NOMO-1 treated with DMSO at 0.1 percent for 48 hours (cell line): ENCODE results near the gene ENTPD2.

ENCODE experiments used
- DNase-seq: peaks from one replicate; lab custom pipeline; 2025; ENCODE audit not compliant: unreplicated experiment; lab: John Stamatoyannopoulos, UW

ENTPD2 gene

DNA sequence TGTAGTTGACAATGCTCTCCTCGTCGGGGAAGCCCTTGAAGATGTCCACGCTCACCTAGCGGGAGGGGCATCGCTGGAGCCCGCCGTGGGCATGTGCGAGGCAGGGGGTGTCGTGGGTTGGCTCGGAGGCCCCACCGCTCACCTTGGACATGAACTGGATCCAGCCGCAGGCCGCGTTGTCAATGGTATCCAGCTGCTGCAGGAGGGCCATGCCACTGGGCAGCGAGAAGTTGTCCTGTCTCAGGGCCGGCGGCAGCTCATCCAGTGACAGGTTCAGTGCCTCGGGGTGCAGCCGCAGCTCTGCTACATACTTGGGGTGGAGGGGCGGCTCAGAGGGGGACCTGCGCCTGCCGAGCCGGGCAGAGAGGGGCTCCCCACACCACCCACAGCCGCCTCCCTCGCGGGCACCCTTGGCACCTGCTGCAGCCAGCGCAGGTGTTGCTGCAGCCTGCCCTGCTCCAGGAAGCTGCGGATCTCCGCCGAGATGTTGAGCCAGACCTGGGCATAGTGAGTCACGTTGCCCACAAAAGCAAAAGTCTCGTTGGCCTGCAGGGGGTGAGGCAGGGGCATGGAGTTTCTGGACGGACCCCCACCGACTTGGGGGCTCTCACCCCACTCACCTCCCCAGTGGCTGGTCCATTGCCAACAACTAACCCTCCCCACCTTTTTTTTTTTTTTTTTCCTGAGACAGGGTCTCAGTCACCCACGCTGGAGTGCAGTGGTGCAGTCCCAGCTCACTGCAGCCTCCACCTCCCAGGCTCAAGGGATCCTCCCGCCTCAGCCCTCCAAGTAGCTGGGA is 34.9 kb downstream of the ENTPD2 start:
- no peak for DNase-seq

- no peak for DNase-seq
Measured at GRCh38 chr9:137017791-137018497, 35.9 kb downstream of the ENTPD2 start.

- DNase-seq, result no peak
Measured at GRCh38 chr9:137017071-137017470, 36.8 kb downstream of the ENTPD2 start.

GRCh38 chr9:137016436-137016835 is 37.4 kb downstream of the ENTPD2 start:
- no peak for DNase-seq

DNA sequence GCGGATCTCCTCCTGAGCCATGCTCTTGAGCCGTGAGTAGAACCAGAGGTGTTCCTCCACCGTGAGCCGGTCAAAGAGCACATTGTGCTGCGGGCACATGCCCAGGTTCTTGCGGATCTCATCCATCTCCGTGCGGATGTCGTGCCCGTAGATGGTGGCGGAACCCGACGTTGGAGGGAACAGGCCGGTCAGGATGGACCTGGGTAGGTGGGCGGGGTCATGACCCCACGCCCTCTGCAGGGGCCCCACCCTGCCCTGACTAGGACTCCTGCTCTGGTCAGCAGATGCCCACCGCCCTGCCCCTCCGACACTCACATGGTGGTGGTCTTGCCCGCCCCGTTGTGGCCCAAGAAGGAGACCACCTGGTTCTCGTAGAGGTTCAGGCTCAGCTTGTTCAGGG is 37.9 kb downstream of the ENTPD2 start:
- no peak for DNase-seq

DNA sequence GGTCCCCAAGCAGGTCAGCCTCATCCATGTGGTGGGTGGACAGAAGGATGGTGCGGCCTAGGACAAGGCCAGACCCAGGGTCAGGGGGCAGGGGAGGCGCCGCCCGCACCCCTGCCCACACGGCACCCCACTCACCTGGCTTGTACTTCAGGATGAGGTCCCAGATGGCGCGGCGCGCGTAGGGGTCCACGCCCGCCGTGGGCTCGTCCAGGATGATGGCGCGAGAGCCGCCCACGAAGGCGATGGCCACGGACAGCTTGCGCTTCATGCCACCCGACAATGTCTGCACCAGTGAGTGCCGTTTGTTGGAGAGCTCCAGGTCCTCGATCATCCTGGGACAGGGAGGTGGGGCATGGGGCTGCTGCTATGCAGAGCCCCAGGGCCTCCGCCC is 38.3 kb downstream of the ENTPD2 start:
- no peak for DNase-seq

- no peak for DNase-seq
Measured at GRCh38 chr9:137014776-137015539, 38.9 kb downstream of the ENTPD2 start.

GRCh38 chr9:137014166-137014565 is 39.7 kb downstream of the ENTPD2 start:
- no peak for DNase-seq

GRCh38 chr9:137013571-137013940 is 40.3 kb downstream of the ENTPD2 start:
- no peak for DNase-seq

GRCh38 chr9:137012694-137013570 is 40.9 kb downstream of the ENTPD2 start:
- no peak for DNase-seq

GRCh38 chr9:137011907-137012675 is 41.8 kb downstream of the ENTPD2 start:
- no peak for DNase-seq

DNA sequence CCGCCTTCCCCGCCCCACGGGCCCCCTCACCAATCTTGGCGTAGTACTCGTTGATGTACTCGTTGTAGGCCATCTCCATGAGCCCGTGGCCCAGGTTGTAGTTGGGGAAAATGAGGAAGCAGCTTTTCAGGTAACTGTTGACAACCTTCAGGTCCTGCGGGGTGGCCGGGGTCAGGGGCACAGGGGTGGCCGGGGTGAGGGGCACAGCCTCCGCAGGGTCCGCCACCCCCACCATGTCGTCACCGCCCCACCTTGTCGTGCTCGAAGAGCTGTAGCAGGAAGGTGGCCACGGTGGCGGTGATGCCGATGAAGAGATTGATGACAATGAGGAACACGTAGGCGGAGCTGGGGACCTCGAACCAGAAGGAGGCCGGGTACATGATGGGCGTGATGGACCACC is 42.7 kb downstream of the ENTPD2 start:
- DNase-seq, result no peak

- no peak for DNase-seq
Measured at GRCh38 chr9:137009938-137010732, 43.7 kb downstream of the ENTPD2 start.

DNA sequence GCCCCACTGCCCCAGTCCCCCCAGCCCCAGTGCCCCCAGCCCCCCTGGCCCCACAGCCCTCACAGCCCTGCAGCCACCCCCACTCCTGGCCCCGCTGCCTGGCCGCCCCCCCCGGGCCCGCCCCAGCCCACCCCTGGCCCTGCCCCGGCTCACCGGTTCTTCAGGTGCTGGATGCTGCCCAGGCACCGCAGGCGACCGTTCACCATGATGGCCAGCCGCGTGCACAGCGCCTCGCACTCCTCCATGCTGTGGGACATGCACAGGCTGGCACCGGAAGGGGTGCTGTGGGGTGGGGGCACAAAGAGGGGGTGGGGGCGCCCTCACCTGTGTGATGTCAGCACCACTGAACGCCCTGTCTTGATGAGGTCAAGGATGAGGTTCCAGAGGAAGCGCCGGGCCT is 44.6 kb downstream of the ENTPD2 start:
- DNase-seq, result no peak

GRCh38 chr9:137008312-137008711 is 45.5 kb downstream of the ENTPD2 start:
- no peak for DNase-seq

DNA sequence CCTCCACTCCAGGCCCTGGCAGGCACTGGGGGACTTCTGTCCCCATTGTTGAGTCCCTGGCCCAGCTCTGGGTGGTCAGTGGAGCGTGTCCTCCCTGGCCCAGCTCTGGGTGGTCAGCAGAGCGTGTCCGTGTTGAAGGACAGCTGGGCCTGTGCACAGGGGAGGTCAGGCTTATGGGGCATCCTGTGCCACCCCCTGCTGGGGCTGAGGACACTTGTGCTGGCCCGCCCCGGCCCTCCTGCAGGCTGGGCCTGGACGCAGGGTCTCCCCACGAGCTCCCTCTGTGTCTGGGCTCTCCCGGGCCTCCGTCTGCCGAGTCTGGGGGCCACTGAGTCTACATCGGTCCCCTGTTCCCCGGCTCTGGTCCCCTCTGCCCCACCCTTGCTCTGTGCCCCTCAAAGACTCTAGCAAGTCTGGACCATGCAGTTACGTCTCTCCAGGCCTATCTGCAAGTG is 46.0 kb downstream of the ENTPD2 start:
- no peak for DNase-seq

- DNase-seq, result no peak
Measured at GRCh38 chr9:137007108-137007815, 46.6 kb downstream of the ENTPD2 start.

- no peak for DNase-seq
Measured at GRCh38 chr9:137006116-137007003, 47.5 kb downstream of the ENTPD2 start.
